HG02759 (cell line): ENCODE measurements around the gene KRTAP5-1.

Experiments used
- ATAC-seq: cut with Tn5 transposase; IDR thresholded peaks from one replicate; pipeline ENCODE4 v1.9.1; 2021; ENCODE audit warnings: mild to moderate bottlenecking, moderate library complexity; ENCODE audit not compliant: unreplicated experiment

KRTAP5-1 gene

DNA sequence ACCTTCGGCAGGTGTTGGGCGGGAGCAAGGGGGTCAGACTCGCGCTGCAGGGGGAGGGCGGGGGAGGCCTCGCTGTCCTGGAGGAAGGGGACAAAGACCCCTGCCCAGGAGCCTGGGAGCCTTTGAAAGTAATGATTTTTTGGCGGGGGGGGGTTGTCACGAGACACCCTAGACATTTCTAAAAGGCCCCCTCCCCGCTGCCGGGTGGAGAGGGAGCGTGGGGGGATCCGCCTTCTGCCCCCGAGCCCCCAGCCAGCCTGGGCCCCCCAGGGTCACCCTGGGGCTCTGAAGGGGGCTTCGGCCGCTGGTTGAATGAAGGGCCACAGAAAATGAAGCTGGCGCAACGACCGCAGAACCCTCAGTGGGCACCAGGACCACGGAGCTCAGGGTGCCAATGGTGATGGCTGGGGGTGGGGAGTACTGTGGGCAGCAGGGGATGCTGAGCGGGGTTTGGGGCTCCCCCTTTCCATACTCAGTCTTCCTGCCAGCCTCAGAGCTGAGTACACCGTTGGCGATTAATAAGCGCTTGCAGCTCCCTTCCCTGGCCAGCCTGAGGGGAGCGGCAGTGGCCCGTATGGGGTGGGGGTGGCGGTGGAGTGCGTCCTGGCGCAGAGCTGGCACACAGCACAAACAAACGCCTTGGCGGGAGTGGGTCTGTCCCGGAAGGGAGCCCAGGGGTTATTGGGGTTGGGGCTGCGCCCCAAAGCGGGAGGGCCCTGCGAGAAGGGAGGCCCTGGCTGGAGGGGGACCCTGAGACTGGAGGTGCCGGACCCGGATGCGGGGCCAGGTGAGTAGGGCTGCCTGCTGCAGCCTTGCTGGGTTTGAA lies 11.8 kb downstream of the KRTAP5-1 start:
- ATAC-seq = no peak

DNA sequence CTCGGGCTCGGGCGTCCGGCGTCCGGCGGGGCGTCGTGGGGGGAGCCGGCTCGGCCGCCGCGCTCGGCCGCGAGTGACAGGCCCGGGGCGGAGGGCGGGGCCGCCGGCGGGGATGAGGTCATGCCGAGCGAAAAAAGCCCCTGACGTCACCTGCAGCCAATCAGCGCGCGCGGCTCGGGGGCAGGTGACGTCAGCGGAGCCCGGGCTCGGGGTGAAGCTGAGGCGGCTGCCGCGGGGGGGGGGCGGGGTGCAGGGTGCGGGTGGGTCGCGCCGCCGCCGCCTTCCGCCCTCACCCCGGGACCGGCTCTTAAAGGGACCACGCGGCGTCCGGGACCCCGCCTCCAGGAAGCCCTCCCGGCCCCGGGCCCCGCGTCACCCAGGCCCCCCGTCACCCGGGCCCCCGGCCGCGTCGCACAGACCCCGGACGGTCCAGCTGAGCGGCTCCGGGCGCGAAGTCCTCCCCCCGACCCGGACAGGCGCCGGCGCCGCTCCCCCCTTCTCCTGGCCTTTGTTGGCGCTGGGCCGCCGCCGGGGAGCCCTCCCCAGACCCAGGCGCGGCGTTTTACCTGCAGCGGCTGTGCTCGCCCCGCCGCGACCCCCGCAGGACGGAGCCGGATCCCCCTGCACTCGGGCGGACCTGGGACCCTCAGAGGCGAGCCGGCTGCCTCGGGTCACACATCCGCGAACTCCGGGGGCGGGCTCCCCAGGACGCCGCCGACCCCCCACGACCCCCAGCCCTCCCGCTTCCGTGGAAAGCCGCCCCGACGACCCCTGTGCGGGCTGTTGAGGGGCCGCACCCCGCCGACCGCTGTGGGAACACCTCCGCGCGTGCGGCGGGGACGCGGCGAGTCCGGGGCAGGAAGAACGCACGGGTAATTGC lies 12.6 kb downstream of the KRTAP5-1 start, which contains the start of gene DUSP8:
TSS of gene DUSP8 (minus strand) at position 75 of the 880 bp plus-strand sequence. CDS start 6,445 bp downstream, outside the sequence.
- peak; percentile 66 for ATAC-seq

- ATAC-seq = no peak
Measured at GRCh38 chr11:1571760-1572196, 13.3 kb downstream of the KRTAP5-1 start.

DNA sequence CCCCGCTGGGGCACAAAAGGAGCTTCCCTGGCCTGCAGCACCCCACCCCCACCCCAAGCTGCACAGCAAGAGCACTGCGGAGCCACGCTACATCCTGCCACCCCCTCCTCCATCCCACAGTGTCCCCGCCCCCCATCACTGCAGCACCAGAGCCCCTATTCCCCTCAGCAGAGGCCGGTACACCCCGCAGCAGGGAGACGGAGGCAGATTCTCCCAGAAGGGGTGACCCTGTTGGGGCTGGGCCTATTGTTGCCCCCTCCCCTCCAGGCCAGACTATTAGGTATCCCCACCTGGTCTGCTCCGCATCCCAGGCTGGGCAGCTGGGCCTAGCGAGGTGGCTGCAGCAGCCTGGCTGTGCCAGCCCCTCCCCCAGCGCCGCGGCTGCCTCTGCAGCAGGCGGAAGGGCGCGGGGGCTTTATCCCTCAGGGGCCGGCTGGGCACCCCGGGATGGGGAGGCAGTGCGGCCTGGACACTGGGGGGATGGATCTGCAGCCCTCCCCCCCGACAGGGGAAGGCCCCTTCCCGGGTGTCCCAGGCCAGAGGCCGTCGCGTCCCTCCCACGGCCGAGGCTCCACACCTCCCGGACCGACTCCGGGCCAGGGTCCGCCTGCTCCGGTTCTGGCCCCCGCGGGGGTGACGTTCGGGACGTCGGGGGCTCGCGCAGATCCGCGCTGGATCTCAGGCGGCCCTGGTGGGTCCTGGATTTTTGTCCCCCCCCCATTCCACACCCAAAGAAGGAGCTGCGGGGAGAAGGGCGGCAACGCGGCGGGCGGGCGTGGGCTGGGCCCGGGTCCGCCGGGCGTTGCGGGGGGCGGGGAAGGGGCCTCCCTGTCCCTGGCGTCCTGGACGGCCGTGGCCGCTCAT lies 14.0 kb downstream of the KRTAP5-1 start:
- no peak for ATAC-seq

DNA sequence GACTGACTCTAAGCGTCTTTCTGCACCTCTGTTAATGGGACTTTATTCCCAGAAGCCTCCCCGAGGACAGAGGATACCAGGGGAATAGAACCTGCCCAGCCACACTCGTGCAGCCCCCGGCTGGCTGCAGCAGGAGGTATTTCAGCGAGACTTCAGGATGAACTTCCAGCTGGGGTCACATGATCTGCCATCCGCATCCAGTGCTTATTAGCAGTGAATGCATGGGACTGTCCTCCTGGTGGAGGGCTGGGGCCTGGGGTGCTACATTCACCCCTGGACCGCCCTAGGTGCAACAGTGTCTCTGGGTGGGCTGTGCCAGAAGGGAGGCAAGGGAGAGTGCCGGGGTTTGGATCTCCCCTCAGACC lies 14.6 kb downstream of the KRTAP5-1 start:
- ATAC-seq = no peak

DNA sequence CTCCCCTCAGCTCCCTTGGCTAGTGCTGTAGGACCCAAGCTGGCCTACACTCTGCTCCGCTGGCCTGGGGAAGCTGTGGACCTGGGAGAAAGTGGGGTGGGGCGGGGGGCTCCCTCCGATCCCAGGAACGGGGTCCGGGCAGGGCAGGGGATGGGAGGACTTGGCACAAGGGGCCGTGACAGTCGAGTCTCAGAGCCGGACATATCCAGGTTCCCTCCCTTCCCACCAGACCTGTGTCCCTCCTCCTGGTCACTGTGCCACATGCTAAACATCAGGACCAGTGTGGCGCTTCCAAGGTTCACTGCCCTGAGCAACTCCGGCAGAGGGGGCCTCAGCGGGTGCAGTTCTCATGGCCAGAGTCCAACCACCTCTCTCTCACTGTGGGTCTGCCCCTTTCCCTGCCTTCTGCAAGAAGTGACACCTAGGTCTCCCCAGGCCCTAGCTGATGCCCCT lies 15.1 kb downstream of the KRTAP5-1 start:
- no peak for ATAC-seq

GRCh38 chr11:1569251-1569780 lies 15.8 kb downstream of the KRTAP5-1 start:
- no peak for ATAC-seq

DNA sequence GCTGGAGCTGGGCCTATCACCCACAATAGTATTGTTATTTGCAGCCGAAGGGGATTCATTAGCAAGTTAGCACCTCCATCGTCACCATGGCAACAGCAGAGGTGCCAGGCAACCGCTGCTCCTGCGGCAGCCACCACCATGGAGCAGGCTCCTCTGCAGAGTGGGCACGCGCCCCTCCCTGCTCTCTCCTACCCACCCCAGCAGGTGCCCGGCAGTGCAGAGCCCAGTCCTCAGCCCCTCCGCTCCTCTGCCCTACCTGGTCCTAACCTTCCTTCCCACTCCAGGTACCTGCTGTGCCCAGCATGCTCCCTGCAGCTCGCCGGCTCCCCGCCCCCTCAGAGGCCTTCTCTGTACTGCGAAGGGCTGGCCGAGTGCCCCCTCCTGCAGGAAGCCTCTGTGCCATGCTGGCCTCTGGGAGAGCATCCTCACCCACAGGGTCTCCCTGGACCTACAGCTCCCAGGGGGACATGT lies 16.6 kb downstream of the KRTAP5-1 start:
- no peak for ATAC-seq

- no peak for ATAC-seq
Measured at GRCh38 chr11:1567721-1568100, 17.4 kb downstream of the KRTAP5-1 start.

- ATAC-seq = no peak
Measured at GRCh38 chr11:1567052-1567720, 17.9 kb downstream of the KRTAP5-1 start.

GRCh38 chr11:1566381-1567051 lies 18.6 kb downstream of the KRTAP5-1 start:
- ATAC-seq = no peak

DNA sequence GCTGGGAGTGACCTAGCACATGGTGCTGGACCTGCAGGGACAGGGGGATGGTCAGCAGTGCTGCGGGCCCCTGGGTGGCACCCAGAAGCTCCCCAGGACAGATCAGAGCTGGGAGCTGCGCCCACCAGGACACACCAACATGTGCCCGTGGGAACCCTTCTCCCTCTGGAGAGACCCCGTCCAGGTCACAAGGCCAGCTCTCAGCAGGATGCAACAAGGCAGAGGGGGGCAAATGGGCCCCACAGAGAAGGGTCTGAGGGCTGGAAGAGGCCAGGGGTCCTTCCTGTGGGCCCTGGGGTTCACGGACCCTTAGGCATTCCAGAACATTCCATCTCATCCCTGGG lies 19.2 kb downstream of the KRTAP5-1 start:
- no peak for ATAC-seq

DNA sequence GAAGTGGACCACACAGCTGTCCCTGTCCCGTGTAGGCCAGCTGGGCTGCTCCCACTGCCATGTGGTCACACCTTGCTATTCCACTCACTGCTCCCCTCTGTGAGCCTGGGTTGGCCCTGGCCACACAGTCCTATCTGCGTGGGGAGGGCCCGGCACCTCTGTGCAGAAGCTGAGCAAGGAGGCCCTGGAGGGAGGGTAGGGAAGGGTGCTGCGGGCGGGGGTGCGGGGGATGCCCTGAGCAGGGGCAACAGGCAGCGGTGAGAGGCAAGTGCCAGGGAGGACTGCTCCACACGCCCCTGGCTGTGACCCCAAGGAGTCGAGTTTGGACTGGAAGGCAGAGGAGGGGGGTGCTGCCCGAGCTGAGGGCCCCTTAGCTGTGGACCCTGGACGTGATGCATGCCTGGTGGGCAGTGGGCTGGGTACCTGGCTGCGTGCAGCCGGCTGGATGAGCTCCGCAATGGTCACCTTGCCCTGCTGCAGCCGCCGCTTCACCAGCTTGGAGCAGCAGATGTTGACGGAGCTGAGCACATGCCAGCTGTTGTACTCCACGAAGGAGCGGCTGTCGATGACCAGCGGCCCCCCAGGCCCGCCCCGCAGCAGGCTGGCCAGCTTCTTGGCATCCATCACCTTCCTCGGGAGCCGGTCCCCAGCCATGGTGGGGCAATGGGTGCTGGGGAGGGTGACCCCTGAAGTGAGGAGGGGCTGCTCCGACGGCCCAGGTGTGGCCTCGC lies 19.7 kb downstream of the KRTAP5-1 start:
- ATAC-seq = no peak

GRCh38 chr11:1564535-1565172 lies 20.4 kb downstream of the KRTAP5-1 start:
- no peak for ATAC-seq

GRCh38 chr11:1563697-1564534 lies 21.2 kb downstream of the KRTAP5-1 start:
- no peak for ATAC-seq

- ATAC-seq = no peak
Measured at GRCh38 chr11:1563149-1563638, 21.9 kb downstream of the KRTAP5-1 start.

DNA sequence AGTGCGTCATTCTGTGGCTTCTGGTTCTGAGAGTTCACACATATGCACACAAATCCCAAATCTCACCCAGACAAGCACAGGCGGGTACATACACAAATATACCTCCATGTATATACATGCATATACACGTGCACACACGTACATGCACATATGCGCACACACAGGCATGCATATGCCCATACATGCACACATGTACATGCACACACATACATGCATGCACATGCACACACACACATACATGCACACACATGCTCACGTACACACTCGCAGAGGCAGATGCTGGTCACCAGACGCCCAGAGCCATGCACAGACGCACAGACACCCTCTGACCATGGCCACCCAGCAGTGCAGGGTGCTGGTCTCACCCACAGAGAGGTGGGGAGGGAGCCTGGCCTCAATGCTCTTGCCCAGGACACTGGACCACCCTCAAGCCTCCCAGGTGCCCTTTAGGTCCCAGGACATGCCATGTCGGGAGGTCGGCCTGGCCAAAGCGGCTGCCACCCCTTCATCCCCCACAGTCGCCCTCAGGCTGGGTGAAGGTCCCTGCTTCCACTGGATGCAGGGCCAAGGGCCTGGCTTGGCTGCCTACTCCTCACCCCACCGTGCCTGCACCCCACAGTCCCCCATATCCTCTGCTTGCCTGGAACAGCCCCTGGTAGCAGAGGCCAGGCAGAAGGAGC lies 22.5 kb downstream of the KRTAP5-1 start:
- no peak for ATAC-seq
